SK-N-SH treated with all-trans-retinoic acid at 6 μM for 48 hours (cell line): ENCODE measurements around the gene SLC1A6.

Source experiments
- ARNTL ChIP-seq: fragments of 450-650 bp; formaldehyde crosslinking; IDR thresholded peaks from 2 replicates; pipeline ENCODE4 v1.5.0; 2020; ENCODE audit warnings: low read depth, mild to moderate bottlenecking, moderate library complexity, borderline replicate concordance
- CSRNP3 ChIP-seq: fragments of 250-450 bp; sonication (Bioruptor Pico); IDR thresholded peaks from 2 replicates; pipeline ENCODE4 v1.5.1; 2021; ENCODE audit warnings: mild to moderate bottlenecking, moderate library complexity
- PATZ1 ChIP-seq: fragments of 250-450 bp; sonication (Bioruptor Pico); IDR thresholded peaks from 2 replicates; pipeline ENCODE4 v1.8.0; 2020; ENCODE audit warnings: mild to moderate bottlenecking, moderate library complexity, borderline replicate concordance
- PPARA ChIP-seq: fragments of 250-450 bp; sonication (Bioruptor Pico); IDR thresholded peaks from 2 replicates; pipeline ENCODE4 v1.5.0; 2020; ENCODE audit warnings: mild to moderate bottlenecking, borderline replicate concordance
- TCF4 ChIP-seq: fragments of 250-450 bp; sonication (Bioruptor Pico); IDR thresholded peaks from 2 replicates; pipeline ENCODE4 v1.8.0; 2021; ENCODE audit warnings: mild to moderate bottlenecking, moderate library complexity, borderline replicate concordance
- ZFP3 ChIP-seq: fragments of 250-450 bp; sonication (Bioruptor Pico); IDR thresholded peaks from 2 replicates; pipeline ENCODE4 v1.5.0; 2020; ENCODE audit warnings: mild to moderate bottlenecking, moderate library complexity
- ZNF565 ChIP-seq: fragments of 450-650 bp; formaldehyde crosslinking; conservative IDR thresholded peaks from 2 replicates; pipeline ENCODE4 v1.5.0; 2020; ENCODE audit warnings: low read depth, mild to moderate bottlenecking, moderate library complexity

GRCh38 chr19:14915116-14915515 lies 64.5 kb downstream of the SLC1A6 start:
- TF ChIP-seq PPARA (CRISPR knock-in tag) (no peak), PATZ1 (CRISPR knock-in tag) (no peak), ARNTL (CRISPR knock-in tag) (no peak), ZNF565 (CRISPR knock-in tag) (no peak), ZFP3 (CRISPR knock-in tag) (no peak), TCF4 (no peak), CSRNP3 (no peak)
